ENCODE measurements around the gene ANXA1.

Gene ANXA1

DNA sequence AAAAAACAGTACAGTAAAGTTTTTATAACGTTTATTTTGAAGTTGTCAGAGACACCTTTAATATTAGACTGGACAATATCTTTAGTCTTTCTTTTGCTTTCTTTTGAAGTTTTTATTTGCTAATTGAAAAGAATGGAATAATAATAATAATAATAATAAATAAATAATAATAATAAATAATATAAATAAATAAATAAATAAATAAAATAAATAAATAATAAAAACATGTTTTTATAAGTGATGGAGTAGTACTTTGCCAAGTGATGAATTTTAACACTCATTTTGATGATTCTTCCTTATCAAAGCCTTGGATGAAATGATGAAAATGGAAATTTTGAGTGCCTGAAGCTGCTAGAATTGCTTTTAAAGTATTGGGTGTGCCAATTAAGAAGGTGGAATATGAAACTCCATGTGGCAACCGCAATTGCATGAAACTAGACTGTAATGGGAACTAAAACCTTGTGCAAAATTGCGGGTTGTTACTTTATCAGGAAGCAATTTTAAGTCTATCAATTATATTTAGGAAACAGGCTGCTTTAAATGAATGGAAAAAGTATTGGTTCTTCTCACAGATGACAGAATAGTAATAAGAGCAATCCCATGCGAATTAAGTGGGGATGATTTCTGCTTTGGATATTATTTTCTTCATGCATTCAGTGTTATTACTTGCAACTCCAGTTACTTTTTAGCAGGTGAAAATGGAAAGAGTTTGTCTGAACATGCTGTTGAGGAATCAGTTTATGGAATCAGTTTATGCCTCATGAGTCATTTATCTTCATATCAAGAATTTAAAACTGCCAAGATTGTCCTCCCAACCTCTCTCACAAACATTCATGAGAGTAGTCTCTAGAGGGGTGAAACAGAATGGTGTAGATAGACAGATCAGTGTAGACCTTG is 4.6 kb downstream of the ANXA1 start:
- ATAC-seq, result no peak
- TF ChIP-seq ARNTL (CRISPR knock-in tag; IDR thresholded peaks at IDR 0.05; ENCODE audit: borderline replicate concordance, low read depth) (no peak), ISL1 (CRISPR knock-in tag; IDR thresholded peaks at IDR 0.05) (no peak), TOX (CRISPR knock-in tag; IDR thresholded peaks at IDR 0.05; ENCODE audit: borderline replicate concordance) (no peak), PPARA (CRISPR knock-in tag; IDR thresholded peaks at IDR 0.05; ENCODE audit: borderline replicate concordance) (no peak), OSR1 (CRISPR knock-in tag; IDR thresholded peaks at IDR 0.05) (no peak)
- TF ChIP-seq, protein P1, sequence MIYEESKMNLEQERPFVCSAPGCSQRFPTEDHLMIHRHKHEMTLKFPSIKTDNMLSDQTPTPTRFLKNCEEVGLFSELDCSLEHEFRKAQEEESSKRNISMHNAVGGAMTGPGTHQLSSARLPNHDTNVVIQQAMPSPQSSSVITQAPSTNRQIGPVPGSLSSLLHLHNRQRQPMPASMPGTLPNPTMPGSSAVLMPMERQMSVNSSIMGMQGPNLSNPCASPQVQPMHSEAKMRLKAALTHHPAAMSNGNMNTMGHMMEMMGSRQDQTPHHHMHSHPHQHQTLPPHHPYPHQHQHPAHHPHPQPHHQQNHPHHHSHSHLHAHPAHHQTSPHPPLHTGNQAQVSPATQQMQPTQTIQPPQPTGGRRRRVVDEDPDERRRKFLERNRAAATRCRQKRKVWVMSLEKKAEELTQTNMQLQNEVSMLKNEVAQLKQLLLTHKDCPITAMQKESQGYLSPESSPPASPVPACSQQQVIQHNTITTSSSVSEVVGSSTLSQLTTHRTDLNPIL (CRISPR knock-in tag; IDR thresholded peaks at IDR 0.05; ENCODE audit: low read depth), result no peak

DNA sequence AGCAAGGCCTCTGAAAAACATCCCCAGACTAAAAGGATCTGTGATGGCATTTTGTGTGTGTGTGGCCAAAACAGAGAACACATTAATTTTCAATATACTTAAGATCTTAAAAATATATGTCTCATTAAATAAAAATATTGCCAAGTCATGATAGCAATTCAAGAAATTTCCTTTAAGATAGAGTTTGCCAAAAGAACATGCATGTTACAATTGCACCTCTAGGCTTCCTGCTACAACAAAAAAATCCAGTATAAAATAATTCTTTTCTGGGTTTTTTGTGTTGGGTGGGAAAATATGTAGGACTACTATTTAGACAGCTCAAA is 5.2 kb downstream of the ANXA1 start:
- no peak for ATAC-seq
- TF ChIP-seq TOX (CRISPR knock-in tag; IDR thresholded peaks at IDR 0.05; ENCODE audit: borderline replicate concordance) (no peak), GLIS3 (CRISPR knock-in tag; IDR thresholded peaks at IDR 0.05) (no peak), ISL1 (CRISPR knock-in tag; IDR thresholded peaks at IDR 0.05) (no peak), TCF4 (CRISPR knock-in tag; IDR thresholded peaks at IDR 0.05; ENCODE audit: borderline replicate concordance) (no peak), CSDC2 (CRISPR knock-in tag; IDR thresholded peaks at IDR 0.05) (no peak)

DNA sequence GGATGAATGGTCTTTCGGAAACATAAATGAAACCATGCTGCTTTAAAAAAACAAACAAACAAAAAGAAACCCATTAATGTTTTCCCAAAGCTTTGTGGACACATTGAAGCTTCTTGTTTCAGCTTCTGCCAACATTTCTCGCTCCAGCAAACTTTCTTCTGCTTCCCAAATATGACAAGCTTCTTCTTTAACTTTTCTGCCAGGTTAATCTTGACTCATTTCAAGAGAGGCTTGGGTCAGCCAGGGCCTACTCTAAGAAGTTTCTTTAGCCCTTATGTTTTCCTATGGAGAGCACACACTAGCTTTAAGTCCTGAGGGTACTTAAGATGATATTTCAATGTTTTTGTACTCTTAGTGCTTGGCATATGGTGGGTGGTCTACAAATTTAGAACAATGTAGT is 6.1 kb downstream of the ANXA1 start:
- TF ChIP-seq, protein P2, sequence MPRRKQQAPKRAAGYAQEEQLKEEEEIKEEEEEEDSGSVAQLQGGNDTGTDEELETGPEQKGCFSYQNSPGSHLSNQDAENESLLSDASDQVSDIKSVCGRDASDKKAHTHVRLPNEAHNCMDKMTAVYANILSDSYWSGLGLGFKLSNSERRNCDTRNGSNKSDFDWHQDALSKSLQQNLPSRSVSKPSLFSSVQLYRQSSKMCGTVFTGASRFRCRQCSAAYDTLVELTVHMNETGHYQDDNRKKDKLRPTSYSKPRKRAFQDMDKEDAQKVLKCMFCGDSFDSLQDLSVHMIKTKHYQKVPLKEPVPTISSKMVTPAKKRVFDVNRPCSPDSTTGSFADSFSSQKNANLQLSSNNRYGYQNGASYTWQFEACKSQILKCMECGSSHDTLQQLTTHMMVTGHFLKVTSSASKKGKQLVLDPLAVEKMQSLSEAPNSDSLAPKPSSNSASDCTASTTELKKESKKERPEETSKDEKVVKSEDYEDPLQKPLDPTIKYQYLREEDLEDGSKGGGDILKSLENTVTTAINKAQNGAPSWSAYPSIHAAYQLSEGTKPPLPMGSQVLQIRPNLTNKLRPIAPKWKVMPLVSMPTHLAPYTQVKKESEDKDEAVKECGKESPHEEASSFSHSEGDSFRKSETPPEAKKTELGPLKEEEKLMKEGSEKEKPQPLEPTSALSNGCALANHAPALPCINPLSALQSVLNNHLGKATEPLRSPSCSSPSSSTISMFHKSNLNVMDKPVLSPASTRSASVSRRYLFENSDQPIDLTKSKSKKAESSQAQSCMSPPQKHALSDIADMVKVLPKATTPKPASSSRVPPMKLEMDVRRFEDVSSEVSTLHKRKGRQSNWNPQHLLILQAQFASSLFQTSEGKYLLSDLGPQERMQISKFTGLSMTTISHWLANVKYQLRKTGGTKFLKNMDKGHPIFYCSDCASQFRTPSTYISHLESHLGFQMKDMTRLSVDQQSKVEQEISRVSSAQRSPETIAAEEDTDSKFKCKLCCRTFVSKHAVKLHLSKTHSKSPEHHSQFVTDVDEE (CRISPR knock-in tag; IDR thresholded peaks at IDR 0.05), result no peak
- no peak for TF ChIP-seq ISL1 (CRISPR knock-in tag; IDR thresholded peaks at IDR 0.05)
- TF ChIP-seq ARNTL (CRISPR knock-in tag; IDR thresholded peaks at IDR 0.05; ENCODE audit: borderline replicate concordance, low read depth), result no peak
- no peak for TF ChIP-seq PPARA (CRISPR knock-in tag; IDR thresholded peaks at IDR 0.05; ENCODE audit: borderline replicate concordance)
- no peak for TF ChIP-seq ZFP3 (CRISPR knock-in tag; IDR thresholded peaks at IDR 0.05)
- no peak for TF ChIP-seq BACH2 (CRISPR knock-in tag; IDR thresholded peaks at IDR 0.05; ENCODE audit: borderline replicate concordance)
- TF ChIP-seq, protein P3, sequence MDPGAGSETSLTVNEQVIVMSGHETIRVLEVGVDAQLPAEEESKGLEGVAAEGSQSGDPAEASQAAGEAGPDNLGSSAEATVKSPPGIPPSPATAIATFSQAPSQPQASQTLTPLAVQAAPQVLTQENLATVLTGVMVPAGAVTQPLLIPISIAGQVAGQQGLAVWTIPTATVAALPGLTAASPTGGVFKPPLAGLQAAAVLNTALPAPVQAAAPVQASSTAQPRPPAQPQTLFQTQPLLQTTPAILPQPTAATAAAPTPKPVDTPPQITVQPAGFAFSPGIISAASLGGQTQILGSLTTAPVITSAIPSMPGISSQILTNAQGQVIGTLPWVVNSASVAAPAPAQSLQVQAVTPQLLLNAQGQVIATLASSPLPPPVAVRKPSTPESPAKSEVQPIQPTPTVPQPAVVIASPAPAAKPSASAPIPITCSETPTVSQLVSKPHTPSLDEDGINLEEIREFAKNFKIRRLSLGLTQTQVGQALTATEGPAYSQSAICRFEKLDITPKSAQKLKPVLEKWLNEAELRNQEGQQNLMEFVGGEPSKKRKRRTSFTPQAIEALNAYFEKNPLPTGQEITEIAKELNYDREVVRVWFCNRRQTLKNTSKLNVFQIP (CRISPR knock-in tag; IDR thresholded peaks at IDR 0.05; ENCODE audit: borderline replicate concordance, low read depth), result no peak
- no peak for TF ChIP-seq ESRRG (CRISPR knock-in tag; IDR thresholded peaks at IDR 0.05)
- TF ChIP-seq, protein P1 (CRISPR knock-in tag; IDR thresholded peaks at IDR 0.05; ENCODE audit: low read depth), result no peak
- TF ChIP-seq RARB (CRISPR knock-in tag; IDR thresholded peaks at IDR 0.05), result no peak
- no peak for TF ChIP-seq SNAI2 (CRISPR knock-in tag; IDR thresholded peaks at IDR 0.05)
- no peak for ATAC-seq

DNA sequence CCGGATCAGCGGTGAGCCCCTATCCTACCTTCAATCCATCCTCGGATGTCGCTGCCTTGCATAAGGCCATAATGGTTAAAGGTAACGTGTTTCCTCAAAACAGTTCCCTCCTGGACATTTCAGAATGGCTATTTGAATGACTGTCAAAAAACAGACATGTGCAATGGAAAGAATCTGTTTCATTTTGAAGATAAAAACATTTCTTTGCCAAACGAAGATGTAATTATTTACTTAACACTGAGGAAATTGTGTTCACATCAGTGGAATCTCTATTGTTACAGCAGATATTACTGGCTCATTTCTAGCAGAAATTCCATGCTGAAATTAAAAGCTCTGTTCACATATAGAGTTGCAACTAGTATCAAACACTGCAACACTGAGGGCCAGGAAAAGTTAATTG is 7.1 kb downstream of the ANXA1 start:
- ATAC-seq, result no peak

DNA sequence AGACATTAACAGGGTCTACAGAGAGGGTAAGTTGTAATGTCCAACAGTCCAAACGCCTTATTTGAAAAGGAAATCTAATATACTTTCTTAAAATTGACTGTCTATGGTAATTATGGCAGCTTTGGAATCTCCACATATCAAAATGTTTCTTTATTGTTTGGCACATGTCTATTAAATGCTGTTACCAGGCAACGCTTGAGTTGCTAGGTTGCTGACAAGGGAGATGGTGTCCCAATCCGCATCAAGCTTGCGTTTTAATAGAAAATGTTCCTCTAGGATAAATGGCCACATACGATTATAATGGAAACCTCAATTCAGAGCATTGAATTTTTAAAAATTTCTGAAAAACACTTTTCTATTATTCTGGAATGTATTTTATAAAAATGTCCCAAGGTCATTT is 9.2 kb downstream of the ANXA1 start:
- no peak for TF ChIP-seq ZFP3 (CRISPR knock-in tag; IDR thresholded peaks at IDR 0.05)
- TF ChIP-seq ZNF565 (CRISPR knock-in tag; conservative IDR thresholded peaks at IDR 0.05; ENCODE audit: low read depth), result no peak
- no peak for TF ChIP-seq TOX (CRISPR knock-in tag; IDR thresholded peaks at IDR 0.05; ENCODE audit: borderline replicate concordance)
- no peak for TF ChIP-seq RARB (CRISPR knock-in tag; IDR thresholded peaks at IDR 0.05)
- no peak for TF ChIP-seq ZC3H10 (CRISPR knock-in tag; IDR thresholded peaks at IDR 0.05)
- no peak for TF ChIP-seq ZFP30 (CRISPR knock-in tag; IDR thresholded peaks at IDR 0.05)
- no peak for TF ChIP-seq OSR1 (CRISPR knock-in tag; IDR thresholded peaks at IDR 0.05)
- no peak for TF ChIP-seq ZNF8 (CRISPR knock-in tag; IDR thresholded peaks at IDR 0.05)
- no peak for ATAC-seq

More for the DNA sequence above, 7.1 kb downstream of the ANXA1 start:
- TF ChIP-seq ISL1 (CRISPR knock-in tag; IDR thresholded peaks at IDR 0.05) (no peak), GLIS3 (CRISPR knock-in tag; IDR thresholded peaks at IDR 0.05) (no peak), ARNTL (CRISPR knock-in tag; IDR thresholded peaks at IDR 0.05; ENCODE audit: borderline replicate concordance, low read depth) (no peak), ZNF8 (CRISPR knock-in tag; IDR thresholded peaks at IDR 0.05) (no peak), OSR1 (CRISPR knock-in tag; IDR thresholded peaks at IDR 0.05) (no peak)

All from SK-N-SH treated with all-trans-retinoic acid at 6 μM for 48 hours (cell line).